GM18907 (cell line): ENCODE data around the gene FGD5.

ENCODE experiments used
- ATAC-seq: cut with Tn5 transposase; IDR thresholded peaks from one replicate; pipeline ENCODE4 v1.9.1; 2021; ENCODE audit warnings: mild to moderate bottlenecking, moderate library complexity; ENCODE audit not compliant: unreplicated experiment

Gene FGD5

GRCh38 chr3:14823393-14823792 is 4.6 kb downstream of the FGD5 start:
- ATAC-seq = no peak

GRCh38 chr3:14823910-14824629 is 5.3 kb downstream of the FGD5 start:
- no peak for ATAC-seq

- no peak for ATAC-seq
Measured at GRCh38 chr3:14824646-14825045, 5.9 kb downstream of the FGD5 start.

- no peak for ATAC-seq
Measured at GRCh38 chr3:14826069-14826468, 7.3 kb downstream of the FGD5 start.

GRCh38 chr3:14827776-14828175 is 9.0 kb downstream of the FGD5 start:
- ATAC-seq = no peak

- ATAC-seq = no peak
Measured at GRCh38 chr3:14829811-14830210, 11.0 kb downstream of the FGD5 start.

- ATAC-seq = no peak
Measured at GRCh38 chr3:14831916-14832450, 13.2 kb downstream of the FGD5 start.

- ATAC-seq = no peak
Measured at GRCh38 chr3:14832975-14833722, 14.4 kb downstream of the FGD5 start.

- no peak for ATAC-seq
Measured at GRCh38 chr3:14834121-14834520, 15.4 kb downstream of the FGD5 start.

GRCh38 chr3:14834807-14835466 is 16.2 kb downstream of the FGD5 start:
- ATAC-seq = no peak

- no peak for ATAC-seq
Measured at GRCh38 chr3:14836049-14836468, 17.3 kb downstream of the FGD5 start.

GRCh38 chr3:14837186-14837877 is 18.6 kb downstream of the FGD5 start:
- no peak for ATAC-seq

- ATAC-seq = no peak
Measured at GRCh38 chr3:14837878-14838258, 19.1 kb downstream of the FGD5 start.

- no peak for ATAC-seq
Measured at GRCh38 chr3:14839236-14839635, 20.5 kb downstream of the FGD5 start.

- ATAC-seq = no peak
Measured at GRCh38 chr3:14841836-14842235, 23.1 kb downstream of the FGD5 start.

- no peak for ATAC-seq
Measured at GRCh38 chr3:14842277-14842676, 23.5 kb downstream of the FGD5 start.

GRCh38 chr3:14843321-14843720 is 24.6 kb downstream of the FGD5 start:
- ATAC-seq = no peak

GRCh38 chr3:14844386-14845170 is 25.8 kb downstream of the FGD5 start:
- no peak for ATAC-seq

GRCh38 chr3:14845180-14845579 is 26.4 kb downstream of the FGD5 start:
- ATAC-seq = no peak

GRCh38 chr3:14845826-14846225 is 27.1 kb downstream of the FGD5 start:
- no peak for ATAC-seq
